HEK293 (cell line): Measurements from ENCODE around the gene WRNIP1.
A peak's percentile ranks its signal among the peaks of the same experiment; 100 is the strongest.

ENCODE experiments used
- CTCF ChIA-PET: fragments of 350-600 bp; formaldehyde crosslinking; extraction: SDS; loops from one replicate; lab custom pipeline; 2021; ENCODE audit warnings: antibody characterized with exemption; lab: Yijun Ruan, JAX
- POLR2A ChIA-PET: fragments of 300-600 bp; formaldehyde crosslinking; extraction: SDS; loops from one replicate; lab custom pipeline; 2020; ENCODE audit warnings: antibody characterized with exemption, inconsistent platforms; lab: Yijun Ruan, JAX
- H3K27ac ChIP-seq: fragments of 200-500 bp; sonication (Bioruptor generic); 2 replicates; pipeline ENCODE4 v1.5.1; 2014; ENCODE audit warnings: low read depth, low read length, control low read depth, inconsistent platforms; ENCODE audit errors: extremely low read depth
- H3K36me3 ChIP-seq, 2 experiments: fragments of 200-500 bp in 1 of 2; sonication (Bioruptor generic) in 1 of 2; 1 replicate in 1 of 2; 2 replicates in 1 of 2; pipeline ENCODE4 v1.5.1; 2014 to 2017; ENCODE audit warnings: inconsistent platforms in 2 of 2, low read length in 2 of 2; ENCODE audit not compliant: control insufficient read depth in 2 of 2, insufficient read depth in 1 of 2
- H3K4me1 ChIP-seq: fragments of 200-500 bp; sonication (Bioruptor generic); 2 replicates; pipeline ENCODE4 v1.5.1; 2014; ENCODE audit warnings: mild to moderate bottlenecking, low read length, inconsistent platforms; ENCODE audit not compliant: control insufficient read depth, insufficient read depth
- H3K4me3 ChIP-seq: 2 replicates; pipeline ENCODE4 v1.5.1; 2011; ENCODE audit warnings: low read depth, mild to moderate bottlenecking, control low read depth, low read length, moderate library complexity
- H3K9me3 ChIP-seq: fragments of 200-500 bp; sonication (Bioruptor generic); 2 replicates; pipeline ENCODE4 v1.5.1; 2014; ENCODE audit warnings: low read depth, low read length, inconsistent platforms; ENCODE audit not compliant: control insufficient read depth, insufficient read depth
- GLIS1 ChIP-seq: fragments of 450-650 bp; formaldehyde crosslinking; IDR thresholded peaks from 2 replicates; pipeline ENCODE4 v1.5.1; 2016; ENCODE audit warnings: missing biosample characterization, missing genetic modification characterization
- PBX3 ChIP-seq: sonication (generic); formaldehyde crosslinking; IDR thresholded peaks from 2 replicates; pipeline ENCODE4 v1.8.1; 2022; ENCODE audit warnings: mild to moderate bottlenecking, moderate library complexity, missing genetic modification reagents
- PRDM1 ChIP-seq: fragments of 450-650 bp; formaldehyde crosslinking; IDR thresholded peaks from 2 replicates; pipeline ENCODE4; 2016; ENCODE audit warnings: missing biosample characterization, missing genetic modification characterization
- PRDM10 ChIP-seq: fragments of 450-650 bp; formaldehyde crosslinking; IDR thresholded peaks from 2 replicates; pipeline ENCODE4 v1.5.1; 2016; ENCODE audit warnings: missing biosample characterization, missing genetic modification characterization
- SCRT1 ChIP-seq: fragments of 450-650 bp; formaldehyde crosslinking; IDR thresholded peaks from 2 replicates; pipeline ENCODE4 v1.5.1; 2016; ENCODE audit warnings: missing biosample characterization, missing genetic modification characterization, borderline replicate concordance
- ZFHX2 ChIP-seq: fragments of 450-650 bp; formaldehyde crosslinking; conservative IDR thresholded peaks from 2 replicates; pipeline ENCODE4 v1.5.1; 2016; ENCODE audit warnings: missing biosample characterization, missing genetic modification characterization
- ZNF132 ChIP-seq: fragments of 450-650 bp; formaldehyde crosslinking; IDR thresholded peaks from 2 replicates; pipeline ENCODE4 v1.5.1; 2017; ENCODE audit warnings: missing biosample characterization, missing genetic modification characterization, borderline replicate concordance
- ZNF280D ChIP-seq: fragments of 450-650 bp; formaldehyde crosslinking; IDR thresholded peaks from 2 replicates; pipeline ENCODE4 v1.5.1; 2016; ENCODE audit warnings: missing biosample characterization, missing genetic modification characterization
- ZNF37A ChIP-seq: fragments of 450-650 bp; IDR thresholded peaks from 2 replicates; pipeline ENCODE4 v1.5.1; 2018; ENCODE audit warnings: missing biosample characterization, missing genetic modification characterization
- ZNF473 ChIP-seq: fragments of 450-650 bp; formaldehyde crosslinking; IDR thresholded peaks from 2 replicates; pipeline ENCODE4 v1.5.1; 2017; ENCODE audit warnings: missing biosample characterization, missing genetic modification characterization
- ZNF654 ChIP-seq: fragments of 450-650 bp; formaldehyde crosslinking; IDR thresholded peaks from 2 replicates; pipeline ENCODE4 v1.5.1; 2016; ENCODE audit warnings: low read depth, missing biosample characterization, missing genetic modification characterization
- ZNF704 ChIP-seq: fragments of 450-650 bp; formaldehyde crosslinking; IDR thresholded peaks from 2 replicates; pipeline ENCODE4 v1.5.1; 2016; ENCODE audit warnings: missing biosample characterization, missing genetic modification characterization
- TF ChIP-seq, protein P1 (sequence below): fragments of 450-650 bp; formaldehyde crosslinking; IDR thresholded peaks from 2 replicates; pipeline ENCODE4 v1.5.1; 2017; ENCODE audit warnings: missing biosample characterization, mild to moderate bottlenecking, missing genetic modification characterization, moderate library complexity
- TF ChIP-seq, protein P2 (sequence below): fragments of 450-650 bp; formaldehyde crosslinking; IDR thresholded peaks from 2 replicates; pipeline ENCODE4 v1.5.1; 2016; ENCODE audit warnings: missing biosample characterization, missing genetic modification characterization

Gene WRNIP1

DNA sequence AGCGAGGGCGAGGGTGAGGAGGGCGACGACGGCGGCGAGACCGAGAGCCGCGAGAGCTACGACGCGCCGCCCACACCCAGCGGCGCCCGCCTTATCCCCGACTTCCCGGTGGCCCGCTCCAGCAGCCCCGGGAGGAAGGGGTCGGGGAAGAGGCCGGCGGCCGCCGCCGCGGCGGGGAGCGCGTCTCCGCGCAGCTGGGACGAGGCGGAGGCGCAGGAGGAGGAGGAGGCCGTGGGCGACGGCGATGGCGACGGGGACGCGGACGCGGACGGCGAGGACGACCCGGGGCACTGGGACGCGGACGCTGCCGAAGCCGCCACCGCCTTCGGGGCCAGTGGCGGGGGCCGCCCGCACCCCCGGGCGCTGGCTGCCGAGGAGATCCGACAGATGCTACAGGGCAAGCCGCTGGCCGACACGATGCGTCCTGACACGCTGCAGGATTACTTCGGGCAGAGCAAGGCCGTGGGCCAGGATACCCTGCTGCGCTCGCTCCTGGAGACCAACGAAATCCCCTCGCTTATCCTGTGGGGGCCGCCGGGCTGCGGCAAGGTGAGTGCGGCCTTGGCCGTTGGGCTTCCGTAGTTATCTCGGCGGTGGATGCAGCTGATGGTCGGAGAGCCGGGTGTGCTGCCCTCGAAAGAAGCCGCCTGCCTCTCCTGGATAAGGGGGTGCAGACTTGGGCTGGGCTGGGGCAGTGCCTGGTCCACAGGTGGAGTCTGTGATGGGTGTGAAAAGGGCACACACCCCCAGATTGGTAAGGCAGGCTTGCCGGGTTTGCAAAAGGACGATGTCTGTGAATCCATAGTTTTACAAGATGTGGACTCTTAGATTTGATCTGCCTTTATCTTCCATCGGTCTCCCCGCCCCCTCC is 938 bp downstream of the WRNIP1 start (continued):
- TF ChIP-seq PRDM10 (tag by site-specific recombination), result peak; percentile 34; the same call in 1 of the 2 replicates
- no peak for TF ChIP-seq ZNF473 (tag by site-specific recombination)
- TF ChIP-seq, protein P1, sequence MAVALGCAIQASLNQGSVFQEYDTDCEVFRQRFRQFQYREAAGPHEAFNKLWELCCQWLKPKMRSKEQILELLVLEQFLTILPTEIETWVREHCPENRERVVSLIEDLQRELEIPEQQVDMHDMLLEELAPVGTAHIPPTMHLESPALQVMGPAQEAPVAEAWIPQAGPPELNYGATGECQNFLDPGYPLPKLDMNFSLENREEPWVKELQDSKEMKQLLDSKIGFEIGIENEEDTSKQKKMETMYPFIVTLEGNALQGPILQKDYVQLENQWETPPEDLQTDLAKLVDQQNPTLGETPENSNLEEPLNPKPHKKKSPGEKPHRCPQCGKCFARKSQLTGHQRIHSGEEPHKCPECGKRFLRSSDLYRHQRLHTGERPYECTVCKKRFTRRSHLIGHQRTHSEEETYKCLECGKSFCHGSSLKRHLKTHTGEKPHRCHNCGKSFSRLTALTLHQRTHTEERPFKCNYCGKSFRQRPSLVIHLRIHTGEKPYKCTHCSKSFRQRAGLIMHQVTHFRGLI (tag by site-specific recombination), result peak; percentile 68
- no peak for TF ChIP-seq ZNF37A (tag by site-specific recombination)
- peak; percentile 74; the same call in 1 of the 2 replicates for TF ChIP-seq PBX3 (CRISPR knock-in tag)
- TF ChIP-seq ZNF704, result no peak
- no peak for TF ChIP-seq ZNF280D (tag by site-specific recombination)
- peak; percentile 79 for TF ChIP-seq ZFHX2 (tag by site-specific recombination)
- TF ChIP-seq SCRT1 (tag by site-specific recombination), result no peak
- 0 out of 2 replicates have a peak, but pooled peaks have one; percentile 17 for TF ChIP-seq GLIS1 (tag by site-specific recombination)

GRCh38 chr6:2766767-2767656 is 1.8 kb downstream of the WRNIP1 start:
- H3K27ac ChIP-seq, result peak overlapping the region; percentile 92; the same call in 1 of the 2 replicates
- TF ChIP-seq, protein P2, sequence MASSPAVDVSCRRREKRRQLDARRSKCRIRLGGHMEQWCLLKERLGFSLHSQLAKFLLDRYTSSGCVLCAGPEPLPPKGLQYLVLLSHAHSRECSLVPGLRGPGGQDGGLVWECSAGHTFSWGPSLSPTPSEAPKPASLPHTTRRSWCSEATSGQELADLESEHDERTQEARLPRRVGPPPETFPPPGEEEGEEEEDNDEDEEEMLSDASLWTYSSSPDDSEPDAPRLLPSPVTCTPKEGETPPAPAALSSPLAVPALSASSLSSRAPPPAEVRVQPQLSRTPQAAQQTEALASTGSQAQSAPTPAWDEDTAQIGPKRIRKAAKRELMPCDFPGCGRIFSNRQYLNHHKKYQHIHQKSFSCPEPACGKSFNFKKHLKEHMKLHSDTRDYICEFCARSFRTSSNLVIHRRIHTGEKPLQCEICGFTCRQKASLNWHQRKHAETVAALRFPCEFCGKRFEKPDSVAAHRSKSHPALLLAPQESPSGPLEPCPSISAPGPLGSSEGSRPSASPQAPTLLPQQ (tag by site-specific recombination), result 0 out of 2 replicates have a peak, but pooled peaks have one; percentile 9
- TF ChIP-seq ZNF132 (tag by site-specific recombination) (no peak), ZNF654 (tag by site-specific recombination) (no peak), PRDM1 (tag by site-specific recombination) (peak; percentile 84)
- CTCF ChIA-PET, result interaction anchor here (0.6 to 8.2 kb wide), 18 partner anchors 10 to 221 kb away, joined by 3 to 46 read pairs (median 3); no protein-coding TSS in a partner anchor

More at GRCh38 chr6:2766767-2767656, 1.8 kb downstream of the WRNIP1 start:
- H3K9me3 ChIP-seq, result no peaks in the 10 kb centered on the region
- peaks cover 5 to 16% of the 10 kb centered on the region in 2 experiments; a peak in 2 of 3 replicates for H3K36me3 ChIP-seq
- peaks cover 24% of the 10 kb centered on the region for H3K4me1 ChIP-seq
- POLR2A ChIA-PET, result interaction anchor here (0.7 kb wide), 1 partner anchor 220 kb away, joined by 3 read pairs; no protein-coding TSS in a partner anchor
- peak overlapping the region; percentile 91 for H3K4me3 ChIP-seq
